Vagina (tissue), 2 donors: ENCODE data around the gene ELMO1.

Experiments used
- CTCF ChIP-seq, 3 experiments: fragments of 450-650 bp in 2 of 3; fragments of 200-600 bp in 1 of 3; sonication (generic) in 1 of 3; IDR thresholded peaks; one replicate each; pipeline ENCODE4 v1.5.1; 2017 to 2019; ENCODE audit warnings: antibody characterized with exemption in 3 of 3, mild to moderate bottlenecking in 2 of 3, moderate library complexity in 2 of 3
- POLR2A ChIP-seq, 2 donors: fragments of 450-650 bp; IDR thresholded peaks; one replicate each; pipeline ENCODE4 v1.6.1; 2017; ENCODE audit warnings: antibody characterized with exemption in 2 of 2, mild to moderate bottlenecking in 2 of 2, moderate library complexity in 2 of 2

DNA sequence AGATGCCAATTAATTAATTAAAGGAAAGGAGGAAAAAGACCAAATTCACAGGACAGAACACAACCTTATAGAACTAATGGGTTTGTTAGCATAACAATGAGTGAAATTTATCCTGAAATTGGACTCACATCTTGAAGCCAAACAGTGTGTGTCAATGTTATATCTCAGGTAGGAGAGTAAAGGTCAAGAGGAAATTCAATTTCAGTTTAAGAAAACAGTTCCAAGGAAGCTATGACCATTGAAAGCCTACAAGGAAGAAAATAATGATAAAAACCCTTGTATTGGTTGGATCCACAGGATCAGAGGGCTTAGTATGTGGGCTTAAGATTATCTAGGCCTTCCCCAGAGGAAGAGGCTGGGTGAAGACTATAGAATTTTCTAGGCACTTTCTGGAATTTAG lies 525.5 kb downstream of the ELMO1 start:
- no peak for TF ChIP-seq CTCF (IDR thresholded peaks at IDR 0.05)
- no peak for TF ChIP-seq POLR2A (IDR thresholded peaks at IDR 0.05)
